A549 (cell line): ENCODE data around the gene ERAL1. TPM values are rescaled to one million over a fixed set of nuclear protein-coding genes. Genes with fewer than 3 reads are reported as not detected.

ENCODE experiments used
- ATAC-seq, 2 experiments: fragments of 200-7000 bp in 1 of 2; fragments of >200 bp in 1 of 2; cut with Nextera tagmentation in 1 of 2; cut with Tn5 transposase in 1 of 2; 3 replicates each; pipeline versions ENCODE4 v1.8.0 to v1.9.1; 2018 to 2020; ENCODE audit warnings: mild to moderate bottlenecking in 1 of 2, moderate library complexity in 1 of 2
- CTCF ChIA-PET: fragments of 300-600 bp; sonication (Branson Sonifier 250); formaldehyde crosslinking; extraction: SDS; loops from one replicate; lab custom pipeline; 2021; ENCODE audit warnings: antibody characterized with exemption, inconsistent platforms; lab: Yijun Ruan, JAX
- POLR2A ChIA-PET: fragments of 350-600 bp; formaldehyde crosslinking; extraction: SDS; loops from one replicate; lab custom pipeline; 2021; ENCODE audit warnings: antibody characterized with exemption, inconsistent platforms; lab: Yijun Ruan, JAX
- DNase-seq, 2 experiments: peaks; one replicate each; pipeline versions ENCODE4 v3.0.0 to v3.0.0-alpha.2; 2011 to 2016; ENCODE audit warnings: low read depth in 1 of 2, low spot score in 1 of 2
- FAIRE-seq: peaks from 2 replicates; lab custom pipeline; 2011; peaks lifted over from hg19 to GRCh38; lab: Jason Lieb, UNC
- H3K27ac ChIP-seq, 2 experiments: fragments of >200 bp; sonication (Bioruptor Twin); formaldehyde crosslinking; 3 replicates each; pipeline ENCODE4 v1.5.1; 2016 to 2017
- H3K4me1 ChIP-seq: fragments of >200 bp; sonication (Bioruptor Twin); formaldehyde crosslinking; 3 replicates; pipeline ENCODE4 v1.6.1; 2016
- H3K4me2 ChIP-seq: fragments of >200 bp; sonication (Bioruptor Twin); formaldehyde crosslinking; 3 replicates; pipeline ENCODE4 v1.6.1; 2016
- H3K4me3 ChIP-seq: fragments of >200 bp; sonication (Bioruptor Twin); formaldehyde crosslinking; 3 replicates; pipeline ENCODE4 v1.5.1; 2016
- H3K9me3 ChIP-seq: fragments of >200 bp; sonication (Bioruptor Twin); formaldehyde crosslinking; 3 replicates; pipeline ENCODE4 v1.6.1; 2016
- ATOH8 ChIP-seq: fragments of 250-450 bp; sonication (Bioruptor Pico); IDR thresholded peaks from 2 replicates; pipeline ENCODE4 v1.5.0; 2020; ENCODE audit warnings: low read depth, mild to moderate bottlenecking, moderate library complexity
- CBX8 ChIP-seq: fragments of 200-600 bp; sonication (generic); IDR thresholded peaks from 2 replicates; pipeline ENCODE4 v1.6.1; 2016
- CEBPB ChIP-seq, 2 experiments: fragments of >200 bp in 1 of 2; sonication (Bioruptor Twin) in 1 of 2; formaldehyde crosslinking in 1 of 2; IDR thresholded peaks; 2 replicates each; pipeline ENCODE4 v1.6.1; 2012 to 2016
- CTCF ChIP-seq: fragments of >200 bp; sonication (Bioruptor Twin); formaldehyde crosslinking; IDR thresholded peaks from 3 replicates; pipeline ENCODE4 v1.5.1; 2016
- ESRRA ChIP-seq: fragments of 150-350 bp; IDR thresholded peaks from 2 replicates; pipeline ENCODE4 v1.6.1; 2014; ENCODE audit warnings: mild to moderate bottlenecking, low read length, borderline replicate concordance
- FOSB ChIP-seq: fragments of 250-450 bp; sonication (Bioruptor Pico); IDR thresholded peaks from 2 replicates; pipeline ENCODE4 v1.5.0; 2020; ENCODE audit warnings: mild to moderate bottlenecking, moderate library complexity
- FOXS1 ChIP-seq: fragments of 250-450 bp; sonication (Bioruptor Pico); IDR thresholded peaks from 2 replicates; pipeline ENCODE4 v1.5.0; 2020; ENCODE audit warnings: mild to moderate bottlenecking, moderate library complexity
- GATA3 ChIP-seq: IDR thresholded peaks from 2 replicates; pipeline ENCODE4 v1.6.1; 2012; ENCODE audit warnings: borderline replicate concordance
- HDAC2 ChIP-seq: fragments of 200-600 bp; sonication (generic); IDR thresholded peaks from 2 replicates; pipeline ENCODE4 v1.6.1; 2016
- HES2 ChIP-seq: fragments of >200 bp; sonication (Bioruptor Twin); formaldehyde crosslinking; IDR thresholded peaks from 2 replicates; pipeline ENCODE4 v1.6.1; 2016
- HEYL ChIP-seq: fragments of 250-450 bp; sonication (Bioruptor Pico); IDR thresholded peaks from 2 replicates; pipeline ENCODE4 v1.8.0; 2021; ENCODE audit warnings: mild to moderate bottlenecking, moderate library complexity
- HMGXB4 ChIP-seq: fragments of 250-450 bp; sonication (Bioruptor Pico); IDR thresholded peaks from 2 replicates; pipeline ENCODE4 v1.5.0; 2021; ENCODE audit warnings: mild to moderate bottlenecking, moderate library complexity, borderline replicate concordance
- HOXB5 ChIP-seq: fragments of 250-450 bp; sonication (Bioruptor Pico); IDR thresholded peaks from 2 replicates; pipeline ENCODE4 v1.5.0; 2020; ENCODE audit warnings: mild to moderate bottlenecking, moderate library complexity
- JUN ChIP-seq, 2 experiments: fragments of >200 bp; sonication (Bioruptor Twin); formaldehyde crosslinking; IDR thresholded peaks; 2 replicates in 1 of 2; 3 replicates in 1 of 2; pipeline ENCODE4 v1.6.1; 2016 to 2017
- KDM1A ChIP-seq: fragments of 200-600 bp; sonication (generic); IDR thresholded peaks from 2 replicates; pipeline ENCODE4 v1.6.1; 2016; ENCODE audit warnings: low read depth, mild to moderate bottlenecking
- KDM5A ChIP-seq: fragments of 200-600 bp; sonication (generic); IDR thresholded peaks from 2 replicates; pipeline ENCODE4 v1.6.1; 2016; ENCODE audit warnings: antibody characterized with exemption, mild to moderate bottlenecking
- MAZ ChIP-seq: fragments of 150-350 bp; IDR thresholded peaks from 2 replicates; pipeline ENCODE4 v1.6.1; 2014; ENCODE audit warnings: antibody characterized with exemption, low read depth, low read length, borderline replicate concordance
- NR3C1 ChIP-seq: fragments of >200 bp; sonication (Bioruptor Twin); formaldehyde crosslinking; IDR thresholded peaks from 3 replicates; pipeline ENCODE4 v1.6.1; 2017
- PHF8 ChIP-seq: fragments of 200-600 bp; sonication (generic); IDR thresholded peaks from 2 replicates; pipeline ENCODE4 v1.6.1; 2016; ENCODE audit warnings: low read depth, mild to moderate bottlenecking, antibody characterized with exemption, moderate library complexity, borderline replicate concordance
- TFCP2L1 ChIP-seq: fragments of 250-450 bp; sonication (Bioruptor Pico); IDR thresholded peaks from 2 replicates; pipeline ENCODE4 v1.5.0; 2021; ENCODE audit warnings: mild to moderate bottlenecking
- ZFP36 ChIP-seq: fragments of 450-650 bp; IDR thresholded peaks from 2 replicates; pipeline ENCODE4 v1.6.1; 2014; ENCODE audit warnings: borderline replicate concordance; ENCODE audit not compliant: partially characterized antibody
- WGBS: methylation state at CpG from one replicate; pipeline ENCODE4 v1.1.6; 2017; ENCODE audit errors: missing lambda C conversion rate; 5-methylcytosine and 5-hydroxymethylcytosine counted together
- polyA plus RNA-seq, 4 experiments: library from polyadenylated mRNA; depleted of rRNA in 3 of 4; stranded (reverse); fragments of >200 nt; fragmentation: RNase III in 1 of 4; extraction: RNeasy Plus Mini Kit Qiagen cat#74134 plus additional on column Dnase treatment in 1 of 4; gene quantifications; 2 replicates in 3 of 4; 3 replicates in 1 of 4; pipeline ENCODE4 v1.2.3, GENCODE V29; 2011 to 2017

The ERAL1 gene
- polyA plus RNA-seq, 2 of the 4 experiments (the other 2 are of a cell fraction) = 78.9 to 88.3 TPM

- WGBS = 87% methylated on average over 10 of the region's 10 CpGs
- TF ChIP-seq NR3C1 = no peak
- POLR2A ChIA-PET = no interaction called here
Observed at GRCh38 chr17:28885951-28886350, 31.1 kb downstream of the ERAL1 start.

GRCh38 chr17:28887871-28888471 is 33.2 kb downstream of the ERAL1 start:
- TF ChIP-seq KDM5A = no peak
- TF ChIP-seq ESRRA = no peak
- TF ChIP-seq CTCF = no peak
- no peak for TF ChIP-seq HOXB5
- WGBS = 89% methylated on average over 12 of the region's 12 CpGs
- CTCF ChIA-PET = interaction anchor here (0.9 to 9.9 kb wide), 4 partner anchors 9 to 161 kb away, joined by 3 to 54 read pairs (median 4); partner anchors contain the start of gene DHRS13
- ATAC-seq (no peak), FAIRE-seq (no peak), DNase-seq (no peak)
- Histone ChIP-seq H3K4me2 (no peak overlapping the region), H3K27ac (no peak overlapping the region), H3K4me3 (no peak overlapping the region), H3K9me3 (no peaks in the 10 kb centered on the region), H3K4me1 (no peaks in the 10 kb centered on the region)
- POLR2A ChIA-PET = no interaction called here

More at GRCh38 chr17:28885951-28886350, 31.1 kb downstream of the ERAL1 start:
- no peak overlapping the region for H3K4me3 ChIP-seq
- CTCF ChIA-PET = interaction anchor here (0.5 to 9.9 kb wide), 6 partner anchors 12 to 159 kb away, joined by 4 to 54 read pairs (median 6); partner anchors contain the start of genes DHRS13 and TLCD1
- no peak overlapping the region for H3K27ac ChIP-seq
- no peaks in the 10 kb centered on the region for H3K4me1 ChIP-seq
- no peak for ATAC-seq
- H3K4me2 ChIP-seq = no peak overlapping the region
- no peak for FAIRE-seq
- no peak for DNase-seq
- H3K9me3 ChIP-seq = no peaks in the 10 kb centered on the region

GRCh38 chr17:28888832-28889231 is 34.0 kb downstream of the ERAL1 start:
- FAIRE-seq = no peak
- TF ChIP-seq ATOH8 (CRISPR knock-in tag) (no peak), HES2 (no peak), FOXS1 (CRISPR knock-in tag) (no peak), HMGXB4 (no peak), HDAC2 (no peak), TFCP2L1 (CRISPR knock-in tag) (no peak), NR3C1 (no peak), PHF8 (no peak)
- no peak for DNase-seq
- ChIA-PET POLR2A (no interaction called here), CTCF (interaction anchor here (0.7 to 9.9 kb wide), 3 partner anchors 10 to 81 kb away, joined by 3 to 54 read pairs (median 13); partner anchors contain the start of gene DHRS13)
- H3K4me2 ChIP-seq = no peak overlapping the region
- 90% methylated on average over 7 of the region's 7 CpGs for WGBS
- no peaks in the 10 kb centered on the region for H3K9me3 ChIP-seq
- no peaks in the 10 kb centered on the region for H3K4me1 ChIP-seq
- ATAC-seq = no peak
- no peak overlapping the region for H3K27ac ChIP-seq
- no peak overlapping the region for H3K4me3 ChIP-seq

- no peak overlapping the region for H3K27ac ChIP-seq
- no peak for TF ChIP-seq ATOH8 (CRISPR knock-in tag)
- TF ChIP-seq HEYL (CRISPR knock-in tag) = no peak
- no peak for TF ChIP-seq CBX8
- TF ChIP-seq JUN (IDR thresholded peaks at IDR 0.05) = no peak
- TF ChIP-seq MAZ = no peak
- no peak for TF ChIP-seq ZFP36
- no peak for TF ChIP-seq CEBPB (IDR thresholded peaks at IDR 0.05)
- TF ChIP-seq GATA3 = no peak
- TF ChIP-seq FOSB (CRISPR knock-in tag) = no peak
- TF ChIP-seq ESRRA = no peak
- TF ChIP-seq KDM1A = no peak
- no peak for TF ChIP-seq CTCF
- TF ChIP-seq, all 56 proteins: peak for 0
- ChIA-PET CTCF (interaction anchor here (0.7 to 9.9 kb wide), 5 partner anchors 11 to 255 kb away, joined by 3 to 54 read pairs (median 13); partner anchors contain the start of gene DHRS13), POLR2A (no interaction called here)
- FAIRE-seq (no peak), DNase-seq (no peak), ATAC-seq (no peak)
- H3K4me3 ChIP-seq = no peak overlapping the region
- H3K4me1 ChIP-seq = no peaks in the 10 kb centered on the region
- 88% methylated on average over 5 of the region's 5 CpGs for WGBS
- H3K9me3 ChIP-seq = no peaks in the 10 kb centered on the region
- H3K4me2 ChIP-seq = no peak overlapping the region
Observed at GRCh38 chr17:28889996-28890395, 35.2 kb downstream of the ERAL1 start.
